Central memory CD8-positive, alpha-beta T cell (primary cell): Measurements from ENCODE around the gene RASAL2.
"Not testable (repeated sequence)": the region's sequence is repeated elsewhere in the genome, so short reads cannot be mapped to it uniquely, and the experiment has no call there.

ENCODE experiments used
- ATAC-seq: fragments of 150-1000 bp; cut with Tn5 transposase; replicated peaks from 2 replicates; pipeline ENCODE4 v1.10.0; 2022; ENCODE audit warnings: mild to moderate bottlenecking, moderate FRiP score, moderate number of reproducible peaks; ENCODE audit not compliant: poor library complexity, severe bottlenecking; ENCODE audit errors: extremely low read depth
- DNase-seq, 2 donors: peaks; one replicate each; pipeline ENCODE4 v3.0.0; 2021; ENCODE audit warnings: low spot score in 2 of 2
- H3K27ac Mint-ChIP-seq: one replicate; pipeline ENCODE4 v1.8.0; 2022; ENCODE audit warnings: low read depth, mild to moderate bottlenecking, moderate library complexity, mixed read lengths
- H3K27me3 Mint-ChIP-seq: one replicate; pipeline ENCODE4 v1.8.0; 2022; ENCODE audit warnings: mixed read lengths
- H3K36me3 Mint-ChIP-seq: one replicate; pipeline ENCODE4 v1.8.0; 2022; ENCODE audit warnings: mild to moderate bottlenecking, moderate library complexity, mixed read lengths; ENCODE audit not compliant: insufficient read depth
- H3K4me1 Mint-ChIP-seq: one replicate; pipeline ENCODE4 v1.8.0; 2022; ENCODE audit warnings: mixed read lengths
- H3K4me3 Mint-ChIP-seq: one replicate; pipeline ENCODE4 v1.8.0; 2022; ENCODE audit warnings: mild to moderate bottlenecking, moderate library complexity, mixed read lengths
- H3K9me3 Mint-ChIP-seq: one replicate; pipeline ENCODE4 v1.8.0; 2022; ENCODE audit warnings: mixed read lengths

RASAL2 gene

GRCh38 chr1:178337091-178337706, 243.3 kb downstream of the RASAL2 start:
- H3K36me3 Mint-ChIP-seq: no peaks in the 10 kb centered on the region
- H3K27me3 Mint-ChIP-seq: peaks cover 5% of the 10 kb centered on the region
- H3K27ac Mint-ChIP-seq: no peak overlapping the region
- ATAC-seq (no peak), DNase-seq (no peak)
- peaks cover 5% of the 10 kb centered on the region for H3K9me3 Mint-ChIP-seq
- H3K4me3 Mint-ChIP-seq: no peak overlapping the region
- H3K4me1 Mint-ChIP-seq: no peaks in the 10 kb centered on the region

- no peak for ATAC-seq
- H3K4me1 Mint-ChIP-seq: no peaks in the 10 kb centered on the region
- peaks cover 5% of the 10 kb centered on the region for H3K9me3 Mint-ChIP-seq
- H3K36me3 Mint-ChIP-seq: no peaks in the 10 kb centered on the region
- H3K4me3 Mint-ChIP-seq: no peak overlapping the region
- no peak for DNase-seq
- H3K27me3 Mint-ChIP-seq: peaks cover 5% of the 10 kb centered on the region
- no peak overlapping the region for H3K27ac Mint-ChIP-seq
These were observed 245.9 kb downstream of the RASAL2 start for GRCh38 chr1:178339834-178340233.

GRCh38 chr1:178341261-178341956, 247.5 kb downstream of the RASAL2 start:
- Mint-ChIP-seq H3K27ac (no peak overlapping the region), H3K36me3 (no peaks in the 10 kb centered on the region), H3K4me3 (no peak overlapping the region), H3K9me3 (no peaks in the 10 kb centered on the region), H3K4me1 (no peaks in the 10 kb centered on the region), H3K27me3 (no peaks in the 10 kb centered on the region)
- no peak for DNase-seq
- no peak for ATAC-seq

- no peak for ATAC-seq
- Mint-ChIP-seq H3K27me3 (no peaks in the 10 kb centered on the region), H3K36me3 (no peaks in the 10 kb centered on the region), H3K4me1 (no peaks in the 10 kb centered on the region), H3K27ac (no peak overlapping the region), H3K9me3 (no peaks in the 10 kb centered on the region), H3K4me3 (no peak overlapping the region)
- no peak for DNase-seq
These were observed 248.8 kb downstream of the RASAL2 start for GRCh38 chr1:178342745-178343144.

GRCh38 chr1:178344513-178345091, 250.7 kb downstream of the RASAL2 start:
- no peaks in the 10 kb centered on the region for H3K27me3 Mint-ChIP-seq
- no peaks in the 10 kb centered on the region for H3K36me3 Mint-ChIP-seq
- H3K27ac Mint-ChIP-seq: no peak overlapping the region
- DNase-seq: no peak
- no peaks in the 10 kb centered on the region for H3K9me3 Mint-ChIP-seq
- no peaks in the 10 kb centered on the region for H3K4me1 Mint-ChIP-seq
- H3K4me3 Mint-ChIP-seq: no peak overlapping the region
- no peak for ATAC-seq

- ATAC-seq (no peak), DNase-seq (no peak)
- Mint-ChIP-seq H3K9me3 (peaks cover 4% of the 10 kb centered on the region), H3K27me3 (no peaks in the 10 kb centered on the region), H3K36me3 (no peaks in the 10 kb centered on the region), H3K4me3 (no peak overlapping the region), H3K27ac (no peak overlapping the region), H3K4me1 (no peaks in the 10 kb centered on the region)
These were observed 251.3 kb downstream of the RASAL2 start for GRCh38 chr1:178345238-178345637.

- Mint-ChIP-seq H3K4me1 (no peaks in the 10 kb centered on the region), H3K4me3 (no peak overlapping the region), H3K9me3 (peaks cover 7% of the 10 kb centered on the region), H3K27ac (no peak overlapping the region), H3K27me3 (no peaks in the 10 kb centered on the region), H3K36me3 (no peaks in the 10 kb centered on the region)
- ATAC-seq (no peak), DNase-seq (no peak)
These were observed 251.9 kb downstream of the RASAL2 start for GRCh38 chr1:178345807-178346206.

- no peak overlapping the region for H3K4me3 Mint-ChIP-seq
- no peak for DNase-seq
These were observed 255.9 kb downstream of the RASAL2 start for GRCh38 chr1:178349801-178350200.

GRCh38 chr1:178351911-178352310, 258.0 kb downstream of the RASAL2 start:
- not testable (repeated sequence) for H3K27ac Mint-ChIP-seq, H3K36me3 Mint-ChIP-seq, H3K27me3 Mint-ChIP-seq, DNase-seq, H3K4me1 Mint-ChIP-seq, H3K4me3 Mint-ChIP-seq, ATAC-seq
- peaks cover 16% of the 10 kb centered on the region for H3K9me3 Mint-ChIP-seq

More at GRCh38 chr1:178349801-178350200, 255.9 kb downstream of the RASAL2 start:
- Mint-ChIP-seq H3K36me3 (no peaks in the 10 kb centered on the region), H3K4me1 (no peaks in the 10 kb centered on the region), H3K27ac (no peak overlapping the region), H3K9me3 (peaks cover 16% of the 10 kb centered on the region), H3K27me3 (no peaks in the 10 kb centered on the region)
- ATAC-seq: no peak

- no peak overlapping the region for H3K27ac Mint-ChIP-seq
- H3K27me3 Mint-ChIP-seq: no peaks in the 10 kb centered on the region
- no peaks in the 10 kb centered on the region for H3K36me3 Mint-ChIP-seq
- H3K4me3 Mint-ChIP-seq: no peak overlapping the region
- no peak for ATAC-seq
- peaks cover 16% of the 10 kb centered on the region for H3K9me3 Mint-ChIP-seq
- no peak for DNase-seq
- H3K4me1 Mint-ChIP-seq: no peaks in the 10 kb centered on the region
These were observed 259.0 kb downstream of the RASAL2 start for GRCh38 chr1:178352790-178353416.

- Mint-ChIP-seq H3K27me3 (no peaks in the 10 kb centered on the region), H3K4me1 (no peaks in the 10 kb centered on the region), H3K4me3 (no peak overlapping the region), H3K9me3 (peaks cover 16% of the 10 kb centered on the region), H3K27ac (no peak overlapping the region), H3K36me3 (no peaks in the 10 kb centered on the region)
- ATAC-seq: no peak
- DNase-seq: no peak
These were observed 259.6 kb downstream of the RASAL2 start for GRCh38 chr1:178353524-178353923.

- Mint-ChIP-seq H3K27ac (no peak overlapping the region), H3K9me3 (peaks cover 16% of the 10 kb centered on the region), H3K36me3 (no peaks in the 10 kb centered on the region), H3K4me3 (no peak overlapping the region), H3K4me1 (no peaks in the 10 kb centered on the region), H3K27me3 (no peaks in the 10 kb centered on the region)
- no peak for ATAC-seq
- DNase-seq: no peak
These were observed 260.9 kb downstream of the RASAL2 start for GRCh38 chr1:178354816-178355215.

- DNase-seq: no peak
- ATAC-seq: no peak
- Mint-ChIP-seq H3K27ac (no peak overlapping the region), H3K4me3 (no peak overlapping the region), H3K4me1 (no peaks in the 10 kb centered on the region), H3K27me3 (no peaks in the 10 kb centered on the region), H3K36me3 (no peaks in the 10 kb centered on the region), H3K9me3 (peaks cover 10% of the 10 kb centered on the region)
These were observed 262.4 kb downstream of the RASAL2 start for GRCh38 chr1:178356299-178356698.
